Measurements from ENCODE around the gene SLC4A1. TPM values are rescaled to one million over a fixed set of nuclear protein-coding genes. Genes with fewer than 3 reads are reported as not detected.

Gene SLC4A1
- total RNA-seq, 4 donors from 2014 or later: not detected

DNA sequence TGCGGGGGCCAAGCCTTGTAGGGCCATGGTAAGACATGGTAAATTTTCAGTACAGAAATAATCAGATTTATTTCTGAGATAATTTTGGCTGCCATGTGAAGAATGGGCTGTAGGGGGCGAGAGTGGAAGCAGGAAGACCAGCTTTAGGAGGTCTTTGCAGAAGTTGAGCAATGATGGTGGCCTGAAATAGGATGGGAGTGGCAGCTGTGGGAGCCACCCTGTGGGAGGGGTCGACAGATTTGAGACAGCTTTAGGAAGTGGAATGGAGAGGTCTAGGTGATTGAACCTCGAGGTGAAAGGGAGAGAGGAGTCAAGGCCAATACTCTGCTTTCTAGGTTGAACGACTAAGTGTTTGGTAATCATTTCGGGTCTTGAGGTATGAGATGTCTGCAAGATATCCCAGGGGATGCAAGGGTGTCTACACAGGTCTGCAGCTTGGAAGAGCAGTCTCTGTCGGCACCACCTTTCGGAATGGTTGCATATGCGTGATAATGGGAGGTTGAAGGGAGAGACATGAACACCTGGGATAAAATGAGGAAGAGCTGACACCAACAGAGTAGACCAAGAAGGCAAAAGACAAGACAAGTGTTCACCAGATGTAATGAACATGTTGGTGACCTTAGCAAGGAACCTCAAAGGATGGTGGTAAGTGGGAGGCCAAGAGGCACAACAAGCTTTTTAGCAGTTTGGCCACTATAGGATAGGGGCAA lies 64.0 kb downstream of the SLC4A1 start:
- WGBS, 2 donors (ENCODE audit: low coverage in 1 of 2): 57 to 64% methylated on average over 7 to 9 of the region's 9 CpGs

DNA sequence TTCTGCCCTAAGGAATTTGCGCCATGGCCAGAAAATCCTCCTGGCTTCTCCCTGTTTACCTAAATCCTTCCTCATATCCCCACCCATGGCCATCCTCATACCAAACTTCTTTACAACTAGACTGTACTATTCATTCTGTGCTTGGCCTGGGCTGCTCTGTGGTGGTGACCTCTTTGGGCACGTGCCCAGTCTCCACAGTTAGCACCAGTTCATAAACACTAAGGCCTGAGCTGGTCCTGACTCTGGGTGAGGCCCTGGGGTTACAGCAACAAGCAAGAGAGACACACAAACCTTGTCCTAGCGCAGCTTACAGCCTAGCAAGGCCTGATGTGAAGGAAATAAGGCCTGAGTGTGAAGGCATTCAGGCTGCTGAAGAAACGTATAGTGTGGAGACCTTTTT lies 65.2 kb downstream of the SLC4A1 start:
- TF ChIP-seq EP300 (IDR thresholded peaks at IDR 0.05; ENCODE audit: low read depth) (no peak), POLR2AphosphoS5 (IDR thresholded peaks at IDR 0.05) (no peak), POLR2A (IDR thresholded peaks at IDR 0.05) (no peak)
- TF ChIP-seq, protein P1, sequence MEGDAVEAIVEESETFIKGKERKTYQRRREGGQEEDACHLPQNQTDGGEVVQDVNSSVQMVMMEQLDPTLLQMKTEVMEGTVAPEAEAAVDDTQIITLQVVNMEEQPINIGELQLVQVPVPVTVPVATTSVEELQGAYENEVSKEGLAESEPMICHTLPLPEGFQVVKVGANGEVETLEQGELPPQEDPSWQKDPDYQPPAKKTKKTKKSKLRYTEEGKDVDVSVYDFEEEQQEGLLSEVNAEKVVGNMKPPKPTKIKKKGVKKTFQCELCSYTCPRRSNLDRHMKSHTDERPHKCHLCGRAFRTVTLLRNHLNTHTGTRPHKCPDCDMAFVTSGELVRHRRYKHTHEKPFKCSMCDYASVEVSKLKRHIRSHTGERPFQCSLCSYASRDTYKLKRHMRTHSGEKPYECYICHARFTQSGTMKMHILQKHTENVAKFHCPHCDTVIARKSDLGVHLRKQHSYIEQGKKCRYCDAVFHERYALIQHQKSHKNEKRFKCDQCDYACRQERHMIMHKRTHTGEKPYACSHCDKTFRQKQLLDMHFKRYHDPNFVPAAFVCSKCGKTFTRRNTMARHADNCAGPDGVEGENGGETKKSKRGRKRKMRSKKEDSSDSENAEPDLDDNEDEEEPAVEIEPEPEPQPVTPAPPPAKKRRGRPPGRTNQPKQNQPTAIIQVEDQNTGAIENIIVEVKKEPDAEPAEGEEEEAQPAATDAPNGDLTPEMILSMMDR (IDR thresholded peaks at IDR 0.05): no peak
- Histone ChIP-seq H3K9me3 (no peaks in the 10 kb centered on the region), H3K36me3 (peaks cover 0 to 11% (median 0%) of the 10 kb centered on the region in 4 donors), H3K27ac (no peak overlapping the region), H3K4me3 (no peak overlapping the region), H3K4me1 (peaks cover 6 to 32% (median 10%) of the 10 kb centered on the region in 4 donors), H3K27me3 (no peaks in the 10 kb centered on the region)
- WGBS, 2 donors (ENCODE audit: low coverage in 1 of 2): 86 to 94% methylated on average over 2 to 4 of the region's 4 CpGs
- intact Hi-C loops (cut with DNase I; ENCODE audit: low total_unique reads) (no loop called here), in situ Hi-C loops (cut with MboI; ENCODE audit: low pct_ligation_motif_present in 1 of 4, low pct_unique_long_range_greater_than_20kb in 1 of 4, low sequenced_read_pairs in 3 of 4) (loop anchor here in 1 of 4 donors (5.0 kb wide), 1 partner anchor 130 kb away; no protein-coding TSS in a partner anchor)
- DNase-seq: no peak

More for the DNA sequence above, 64.0 kb downstream of the SLC4A1 start:
- TF ChIP-seq EP300 (IDR thresholded peaks at IDR 0.05; ENCODE audit: low read depth) (no peak), POLR2A (IDR thresholded peaks at IDR 0.05) (no peak), POLR2AphosphoS5 (IDR thresholded peaks at IDR 0.05) (no peak)
- TF ChIP-seq, protein P1 (IDR thresholded peaks at IDR 0.05): peak; percentile 57 to 72 (median 65)
- in situ Hi-C loops (cut with MboI; ENCODE audit: low pct_ligation_motif_present in 1 of 4, low pct_unique_long_range_greater_than_20kb in 1 of 4, low sequenced_read_pairs in 3 of 4): loop anchor here in 1 of 4 donors (5.0 kb wide), 1 partner anchor 128 kb away; no protein-coding TSS in a partner anchor
- H3K36me3 ChIP-seq: peaks cover 0 to 19% (median 4%) of the 10 kb centered on the region in 4 donors
- DNase-seq: peak; percentile 38
- no peaks in the 10 kb centered on the region for H3K9me3 ChIP-seq
- H3K27me3 ChIP-seq: no peaks in the 10 kb centered on the region
- H3K27ac ChIP-seq: no peak overlapping the region
- intact Hi-C loops (cut with DNase I; ENCODE audit: low total_unique reads): no loop called here
- H3K4me1 ChIP-seq: peaks cover 0 to 26% (median 2%) of the 10 kb centered on the region in 4 donors
- H3K4me3 ChIP-seq: no peak overlapping the region

DNA sequence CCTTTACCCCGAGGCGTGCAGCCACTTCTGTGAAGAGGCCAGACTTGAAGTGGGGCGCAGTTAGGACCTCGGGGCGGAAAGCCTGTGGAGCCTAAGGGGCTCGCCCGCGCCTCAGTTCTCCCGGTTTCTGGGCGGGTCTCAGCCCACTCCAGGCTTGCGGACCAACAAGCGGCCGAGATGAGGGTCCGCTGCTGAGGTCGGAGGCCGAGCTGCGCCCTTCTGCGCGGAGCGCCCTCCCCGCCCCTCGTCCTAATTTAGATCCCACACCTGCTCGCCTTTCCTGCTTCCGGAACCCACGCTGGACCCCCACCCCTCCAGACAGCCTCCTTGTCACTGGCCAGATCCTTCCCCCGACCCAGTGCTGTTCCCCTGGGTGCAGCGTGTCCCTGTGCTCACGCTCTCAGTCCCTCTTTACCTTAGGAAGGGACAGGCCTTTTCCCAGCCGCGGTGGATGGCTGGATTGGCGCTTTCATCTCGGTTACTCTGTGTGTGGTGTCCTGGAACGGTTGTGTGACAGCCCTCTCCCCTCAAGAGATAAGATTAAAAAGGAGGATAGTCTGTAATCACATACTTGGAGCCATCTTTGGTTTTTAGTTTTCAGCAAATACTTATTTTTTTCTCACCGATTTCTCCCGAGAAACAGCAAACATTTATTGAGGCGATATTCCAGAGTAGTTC lies 67.3 kb downstream of the SLC4A1 start:
- peak; percentile 44 for DNase-seq
- Histone ChIP-seq H3K4me1 (peaks cover 10 to 42% (median 15%) of the 10 kb centered on the region in 4 donors), H3K9me3 (no peaks in the 10 kb centered on the region), H3K27ac (peak overlapping the region; percentile 94 to 100 (median 98)), H3K36me3 (no peaks in the 10 kb centered on the region), H3K4me3 (peak overlapping the region; percentile 77 to 99 (median 88)), H3K27me3 (no peaks in the 10 kb centered on the region)
- intact Hi-C loops (cut with DNase I; ENCODE audit: low total_unique reads) (no loop called here), in situ Hi-C loops (cut with MboI; ENCODE audit: low pct_ligation_motif_present in 1 of 4, low pct_unique_long_range_greater_than_20kb in 1 of 4, low sequenced_read_pairs in 3 of 4) (loop anchor here in 1 of 4 donors (5.0 kb wide), 1 partner anchor 132 kb away; no protein-coding TSS in a partner anchor)
- 5 to 35% methylated on average over 4 to 28 of the region's 36 CpGs for WGBS, 2 donors (ENCODE audit: low coverage in 1 of 2)
- TF ChIP-seq POLR2A (IDR thresholded peaks at IDR 0.05): peak; percentile 67
- TF ChIP-seq, protein P1 (IDR thresholded peaks at IDR 0.05): no peak
- no peak for TF ChIP-seq EP300 (IDR thresholded peaks at IDR 0.05; ENCODE audit: low read depth)
- TF ChIP-seq POLR2AphosphoS5 (IDR thresholded peaks at IDR 0.05): no peak
